Stimulated activated CD8-positive, alpha-beta memory T cell treated with anti-CD3 and anti-CD28 coated beads, Interleukin-4, amount 100 ng/mL, for 24 hours (primary cell): ENCODE measurements around the gene MNX1.

ENCODE experiments used
- DNase-seq: peaks from one replicate; pipeline ENCODE4 v3.0.0-alpha.2; 2020; ENCODE audit warnings: low read depth

Gene MNX1

GRCh38 chr7:157010588-157011332 lies at the start of gene MNX1:
MNX1 (minus strand) TSS chr7:157010663; CDS start chr7:157010350, 313 bp downstream.
- peak; percentile 29 for DNase-seq

- no peak for DNase-seq
Measured at GRCh38 chr7:157059534-157059933, 49.1 kb upstream of the MNX1 start.

GRCh38 chr7:157058701-157059100 lies 48.2 kb upstream of the MNX1 start:
- DNase-seq: no peak

GRCh38 chr7:157058068-157058467 lies 47.6 kb upstream of the MNX1 start:
- no peak for DNase-seq

- no peak for DNase-seq
Measured at GRCh38 chr7:157056957-157057902, 46.8 kb upstream of the MNX1 start.

GRCh38 chr7:157056246-157056645 lies 45.8 kb upstream of the MNX1 start:
- no peak for DNase-seq

- no peak for DNase-seq
Measured at GRCh38 chr7:157054927-157055326, 44.5 kb upstream of the MNX1 start.

GRCh38 chr7:157053118-157053517 lies 42.7 kb upstream of the MNX1 start:
- no peak for DNase-seq

GRCh38 chr7:157047148-157047547 lies 36.7 kb upstream of the MNX1 start:
- no peak for DNase-seq

GRCh38 chr7:157046681-157047080 lies 36.2 kb upstream of the MNX1 start:
- DNase-seq: no peak

- DNase-seq: no peak
Measured at GRCh38 chr7:157044943-157045660, 34.6 kb upstream of the MNX1 start.

- no peak for DNase-seq
Measured at GRCh38 chr7:157044147-157044687, 33.8 kb upstream of the MNX1 start.

- DNase-seq: no peak
Measured at GRCh38 chr7:157043745-157044144, 33.3 kb upstream of the MNX1 start.

- no peak for DNase-seq
Measured at GRCh38 chr7:157041514-157042277, 31.2 kb upstream of the MNX1 start.

GRCh38 chr7:157041004-157041403 lies 30.5 kb upstream of the MNX1 start:
- no peak for DNase-seq

GRCh38 chr7:157037635-157038034 lies 27.2 kb upstream of the MNX1 start:
- DNase-seq: no peak

GRCh38 chr7:157037028-157037427 lies 26.6 kb upstream of the MNX1 start:
- DNase-seq: no peak

- no peak for DNase-seq
Measured at GRCh38 chr7:157035979-157036378, 25.5 kb upstream of the MNX1 start.

- DNase-seq: no peak
Measured at GRCh38 chr7:157035302-157035701, 24.8 kb upstream of the MNX1 start.

GRCh38 chr7:157033483-157034473 lies 23.3 kb upstream of the MNX1 start:
- DNase-seq: no peak
